H1 (cell line): Measurements from ENCODE around the gene BLMH. TPM values are rescaled to one million over a fixed set of nuclear protein-coding genes. Genes with fewer than 3 reads are reported as not detected.

ENCODE experiments used
- BACH1 ChIP-seq: IDR thresholded peaks from 2 replicates; pipeline ENCODE4 v1.6.1; 2012; ENCODE audit warnings: low read length, improper control_type of control experiment
- CEBPB ChIP-seq: IDR thresholded peaks from 2 replicates; pipeline ENCODE4 v1.6.1; 2012; ENCODE audit warnings: low read depth, low read length
- EGR1 ChIP-seq: IDR thresholded peaks from 2 replicates; pipeline ENCODE4 v1.6.1; 2011; ENCODE audit warnings: low read depth, low read length, borderline replicate concordance
- KDM4A ChIP-seq: IDR thresholded peaks from one replicate; pipeline ENCODE4 v1.7.1; 2012; ENCODE audit warnings: low read depth, mild to moderate bottlenecking, moderate library complexity, low read length, inconsistent platforms; ENCODE audit not compliant: severe bottlenecking
- NANOG ChIP-seq: IDR thresholded peaks from 2 replicates; pipeline ENCODE4 v1.6.1; 2011; ENCODE audit warnings: low read length, low read depth, mild to moderate bottlenecking, inconsistent platforms; ENCODE audit not compliant: insufficient read depth, poor library complexity, severe bottlenecking
- SIRT6 ChIP-seq: IDR thresholded peaks from one replicate; pipeline ENCODE4 v1.7.1; 2012; ENCODE audit warnings: low read length, inconsistent platforms
- TBP ChIP-seq: IDR thresholded peaks from 2 replicates; pipeline ENCODE4 v1.6.1; 2011; ENCODE audit warnings: low read depth, low read length, improper control_type of control experiment
- YY1 ChIP-seq: IDR thresholded peaks from 2 replicates; pipeline ENCODE4 v1.6.1; 2011; ENCODE audit warnings: low read depth, mild to moderate bottlenecking, low read length
- polyA plus RNA-seq, 7 experiments: library from polyadenylated mRNA; depleted of rRNA in 3 of 7; stranded (reverse) in 5 of 7; unstranded in 2 of 7; fragments of >200 nt in 5 of 7; fragments of 200-250 nt in 2 of 7; gene quantifications; 1 replicate in 5 of 7; 2 replicates in 1 of 7; 4 replicates in 1 of 7; pipeline versions ENCODE4 v1.2.1 to v1.2.3, GENCODE V29; 2011 to 2013; ENCODE audit warnings: missing spikeins in 2 of 7, mixed read lengths in 2 of 7
- total RNA-seq: library from RNA; stranded (reverse); fragmentation: NEBNext Ultra II Directional; extraction: Animal tissue kit (Norgen Biotek cat#: 25700); gene quantifications from 2 replicates; pipeline ENCODE4 v1.2.1, GENCODE V29; 2021

Gene BLMH
- total and polyA plus RNA-seq, 2 of the 8 experiments (the other 6 are each of a cell fraction or from before 2014, with no cell fraction given), result 18.2 to 74.3 TPM

GRCh38 chr17:30226878-30227277 lies 64.9 kb downstream of the BLMH start (continued):
- no peak for TF ChIP-seq KDM4A
- no peak for TF ChIP-seq TBP
- no peak for TF ChIP-seq EGR1
- no peak for TF ChIP-seq CEBPB
- no peak for TF ChIP-seq SIRT6
- TF ChIP-seq YY1, result no peak
- no peak for TF ChIP-seq BACH1
- TF ChIP-seq NANOG, result no peak
- TF ChIP-seq, all 59 proteins: peak for 0
